Measurements from ENCODE around the gene DELE1.
A peak's percentile ranks its signal among the peaks of the same experiment; 100 is the strongest.

The DELE1 gene

DNA sequence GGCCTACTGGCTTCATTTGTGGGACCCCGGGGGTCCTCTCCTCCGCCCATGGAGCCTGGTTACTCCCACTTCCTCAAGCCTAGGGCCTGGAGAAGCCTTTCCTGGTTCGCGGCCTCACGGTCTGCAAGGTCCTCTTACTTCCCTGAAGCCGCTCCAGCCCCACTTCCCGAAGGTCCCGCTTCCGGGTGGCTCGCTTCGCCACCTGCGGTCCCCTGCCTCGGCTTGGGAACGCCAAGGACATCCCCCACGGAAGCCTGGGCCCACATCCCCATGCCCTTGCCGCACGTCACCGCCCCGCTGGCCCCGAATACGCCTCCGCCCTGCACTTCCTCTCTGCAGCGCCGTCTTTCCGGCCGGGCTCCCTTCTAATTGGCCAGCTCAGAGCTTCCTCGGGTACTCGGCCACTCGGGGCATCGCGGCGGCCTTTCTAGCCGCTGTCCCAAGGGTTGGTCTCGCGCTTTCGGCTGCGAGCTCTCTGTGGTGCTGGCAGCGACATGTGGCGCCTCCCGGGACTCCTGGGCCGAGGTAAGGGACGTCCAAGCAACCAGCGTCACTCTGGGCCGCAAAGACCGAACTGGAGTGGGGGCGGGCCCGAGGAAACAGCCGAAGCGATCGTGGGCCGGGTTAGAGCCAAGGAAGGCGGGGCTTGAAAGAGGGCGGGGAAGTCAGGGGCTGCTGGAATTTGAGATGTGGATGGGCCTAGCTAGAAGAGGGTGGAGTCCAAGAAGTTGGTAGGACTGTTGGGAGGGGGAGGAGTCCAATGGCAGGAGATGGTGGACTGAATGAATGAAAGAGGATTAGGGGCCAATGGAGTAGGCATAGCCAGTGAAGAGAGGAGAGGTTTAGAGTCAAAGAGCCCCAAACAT is at the start of gene DELE1:
DELE1 (plus strand) TSS at position 424 of the 866 bp plus-strand sequence; CDS start at position 495, 71 bp downstream.
- peak; percentile 91 for DNase-seq (ENCODE audit: low read depth)

GRCh38 chr5:141873933-141874261 is 49.8 kb upstream of the DELE1 start:
- DNase-seq (ENCODE audit: low read depth): no peak

- no peak for DNase-seq (ENCODE audit: low read depth)
These were observed 49.3 kb upstream of the DELE1 start for GRCh38 chr5:141874262-141874964.

GRCh38 chr5:141875022-141875740 is 48.5 kb upstream of the DELE1 start:
- DNase-seq (ENCODE audit: low read depth): no peak

DNA sequence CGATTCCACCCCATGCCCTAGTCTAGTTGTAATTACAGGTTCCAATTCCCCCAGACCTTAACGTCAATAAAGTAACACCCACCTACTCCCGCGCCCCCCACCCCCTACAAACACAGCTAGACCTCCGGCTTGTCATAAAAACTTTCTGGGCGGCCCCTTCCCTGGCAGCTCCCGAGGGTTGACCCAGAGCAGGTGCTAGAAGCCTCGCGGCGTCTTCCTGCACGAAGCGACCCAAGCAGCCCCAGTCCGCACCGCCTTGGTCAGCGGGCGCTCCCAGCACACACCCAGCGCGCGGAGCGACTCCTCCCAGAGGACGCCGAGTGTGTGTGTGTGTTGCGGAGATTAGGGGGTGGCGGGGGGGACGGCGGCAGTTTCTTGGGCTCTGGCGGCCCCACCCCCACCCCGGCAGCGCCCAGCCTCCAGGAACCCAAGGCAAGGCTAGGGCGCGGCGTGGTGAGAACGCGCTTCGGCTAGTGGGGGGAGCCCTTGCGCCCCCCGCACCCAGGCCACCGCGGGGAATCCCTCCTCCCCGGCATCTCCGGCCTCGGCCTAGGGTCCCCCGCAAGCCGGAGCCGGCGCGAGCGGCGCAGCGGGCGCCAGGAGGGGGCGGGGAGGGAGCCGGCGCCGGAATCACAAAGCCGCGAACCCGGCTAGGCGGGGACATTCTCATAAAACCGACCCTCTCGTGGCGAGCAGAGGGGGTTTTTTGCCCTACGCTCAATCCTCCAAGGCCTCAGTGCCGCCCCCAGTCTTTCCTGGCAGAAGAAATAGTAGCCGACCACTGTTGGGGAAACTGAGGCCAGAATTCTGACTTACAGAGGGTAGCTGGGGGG is 47.7 kb upstream of the DELE1 start:
- no peak for DNase-seq (ENCODE audit: low read depth)

DNA sequence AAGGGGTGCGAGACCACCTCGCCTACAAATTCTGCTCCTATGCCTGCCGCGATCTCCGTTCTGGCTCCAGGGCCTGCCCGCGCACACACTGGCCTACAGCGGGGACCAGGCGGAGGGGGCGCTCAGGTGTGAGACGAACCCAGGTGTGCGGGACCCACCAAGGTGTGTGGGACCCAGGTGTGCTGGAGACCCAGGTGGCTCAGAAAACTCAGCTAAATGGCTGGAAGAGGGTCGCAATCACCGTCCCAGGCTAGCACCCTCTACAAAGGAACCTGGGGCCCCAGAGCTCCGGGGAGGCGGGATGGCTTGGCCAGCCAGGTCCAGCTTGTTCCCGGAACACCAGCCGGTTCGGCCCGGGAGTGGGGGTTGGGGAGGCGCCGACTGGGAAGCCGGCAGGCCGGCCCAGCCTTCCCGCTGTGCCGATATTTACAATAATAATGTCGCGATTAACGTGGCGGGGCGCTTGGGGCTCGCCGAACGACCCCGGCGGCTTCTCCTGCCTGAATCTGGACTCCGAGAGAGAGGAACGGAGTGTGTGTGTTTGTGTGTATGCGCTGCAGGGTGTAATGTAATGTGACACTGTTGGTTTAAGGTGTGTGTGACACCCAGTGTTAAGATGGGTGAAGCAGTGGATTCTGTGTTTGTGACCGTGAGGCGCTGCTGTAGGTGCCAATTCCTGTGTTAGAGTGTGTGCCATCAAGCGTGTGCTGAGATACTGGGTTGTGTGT is 46.9 kb upstream of the DELE1 start:
- no peak for DNase-seq (ENCODE audit: low read depth)

DNA sequence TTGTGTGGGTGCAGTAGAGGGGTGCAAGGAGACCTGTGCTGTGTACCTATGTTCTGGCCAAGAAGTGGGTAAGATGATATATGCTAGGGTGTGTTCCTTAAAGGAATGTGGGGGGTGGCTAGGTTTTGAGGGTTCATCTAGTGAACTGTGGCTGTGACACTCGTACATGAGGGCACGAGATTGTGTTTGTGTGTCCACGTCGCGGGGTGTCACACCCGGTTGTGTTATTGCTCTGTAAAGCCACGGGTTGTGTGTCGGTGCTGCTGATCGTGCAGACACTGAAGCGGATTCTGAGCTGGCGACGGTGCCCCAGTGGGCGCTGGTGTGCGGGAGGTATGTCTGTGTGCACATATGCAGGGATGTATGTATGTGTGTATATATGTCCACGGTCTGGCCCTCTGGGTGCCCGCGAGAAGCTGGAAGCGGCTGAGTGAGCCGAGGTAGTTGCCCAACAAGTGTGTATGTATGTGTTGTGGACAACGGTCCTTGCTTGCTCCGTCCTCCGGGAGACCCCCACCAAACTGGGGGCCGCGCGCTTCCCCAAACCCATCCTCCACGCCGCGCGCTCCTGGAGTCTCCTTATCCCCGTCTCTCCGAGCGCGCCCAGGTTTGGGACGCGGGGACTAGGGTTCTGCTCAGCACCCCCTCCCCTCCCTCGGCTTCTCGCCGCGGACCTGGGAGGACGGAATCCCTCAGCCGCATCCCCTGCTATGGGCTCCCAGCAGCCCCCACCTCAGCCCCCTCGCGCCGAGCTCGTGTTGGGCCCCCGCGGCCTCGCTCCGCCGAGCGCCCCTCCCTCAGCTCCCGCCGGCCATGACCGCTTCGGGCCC is 46.1 kb upstream of the DELE1 start:
- DNase-seq (ENCODE audit: low read depth): no peak

GRCh38 chr5:141878186-141878710 is 45.4 kb upstream of the DELE1 start, which contains the start of gene PCDH1:
TSS of gene PCDH1 (minus strand) at chr5:141878410. CDS start at chr5:141878262, 148 bp downstream.
- DNase-seq (ENCODE audit: low read depth): no peak

GRCh38 chr5:141878711-141879425 is 44.8 kb upstream of the DELE1 start:
- DNase-seq (ENCODE audit: low read depth): peak; percentile 85

GRCh38 chr5:141879426-141879759 is 44.3 kb upstream of the DELE1 start:
- no peak for DNase-seq (ENCODE audit: low read depth)

DNA sequence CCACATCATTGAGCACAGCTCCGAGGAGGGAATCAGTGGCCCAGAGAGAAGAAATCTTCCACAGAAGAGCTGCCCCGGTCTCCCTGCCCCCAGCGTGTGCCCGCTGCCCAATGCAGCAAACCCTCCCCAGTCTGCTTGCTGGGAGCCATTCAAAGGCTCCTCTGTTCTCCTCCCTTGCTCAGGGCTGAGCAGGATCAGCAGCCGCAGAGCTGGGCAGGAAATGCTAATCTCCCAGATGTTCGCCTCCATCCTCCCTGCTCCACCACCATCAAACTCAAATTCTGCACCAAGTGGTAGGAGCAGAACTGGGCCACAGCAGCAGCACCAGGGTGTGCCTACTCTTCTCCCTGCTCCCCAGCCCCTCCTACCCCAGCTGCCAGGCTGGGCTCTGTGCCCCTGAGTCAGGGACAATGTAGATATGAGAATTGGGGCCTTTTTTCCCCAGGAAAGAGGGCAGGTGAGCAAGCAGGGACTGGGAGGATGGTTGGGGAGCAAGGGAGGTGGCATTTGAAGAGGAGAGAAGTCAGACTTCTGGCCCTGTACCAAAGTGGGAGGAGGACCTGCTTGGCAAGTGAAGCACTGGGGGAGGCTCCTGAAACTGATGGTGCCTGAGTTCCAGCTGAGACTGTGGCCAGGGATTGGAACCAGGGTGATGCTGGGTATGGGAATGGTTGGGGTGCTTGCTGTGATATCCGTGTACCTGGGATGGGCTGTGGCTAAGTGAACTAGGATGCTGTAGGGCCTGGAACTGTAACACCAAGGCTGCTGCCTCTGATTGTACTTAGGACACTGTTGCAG is 43.5 kb upstream of the DELE1 start:
- no peak for DNase-seq (ENCODE audit: low read depth)

DNA sequence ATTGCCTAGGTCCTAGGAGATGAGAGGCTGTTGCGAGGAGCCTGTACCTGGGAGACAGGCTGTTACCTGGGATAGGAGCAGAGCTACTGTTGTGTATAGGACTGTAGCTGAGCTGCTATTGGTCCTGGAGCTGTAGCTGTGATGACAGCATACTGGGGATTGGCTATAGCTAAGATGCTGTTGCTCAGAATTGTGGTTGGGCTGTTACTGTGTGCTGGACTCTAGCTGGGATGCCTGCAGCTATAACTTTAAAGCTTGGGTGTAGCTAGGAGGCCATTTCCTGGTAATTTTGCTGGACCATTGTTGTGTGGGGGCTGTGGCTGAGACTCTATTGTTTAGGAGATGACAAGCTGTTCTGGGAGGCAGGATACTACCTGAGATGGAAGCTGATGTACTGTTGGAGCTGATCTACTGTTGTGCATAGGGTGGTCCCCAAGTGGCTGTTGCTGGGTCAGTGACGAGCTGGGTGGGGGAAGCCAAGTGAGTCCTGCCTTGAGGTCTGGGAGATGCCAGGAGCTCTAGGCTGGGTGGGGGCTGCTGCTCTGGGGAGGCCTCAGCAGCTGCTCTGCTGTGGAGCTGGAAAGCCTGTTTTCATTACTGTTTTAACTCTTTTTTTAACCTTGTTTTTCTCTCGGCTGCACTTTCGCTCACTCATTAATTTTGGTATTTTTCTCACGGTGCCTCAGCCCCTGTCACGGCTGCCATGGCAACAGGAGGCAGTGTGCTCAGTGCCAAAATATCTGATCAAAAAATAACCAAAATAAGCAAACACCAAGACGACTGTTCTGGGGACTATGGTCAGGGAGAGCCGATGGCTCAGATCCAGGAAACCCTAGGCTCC is 42.5 kb upstream of the DELE1 start:
- no peak for DNase-seq (ENCODE audit: low read depth)

- no peak for DNase-seq (ENCODE audit: low read depth)
These were observed 41.8 kb upstream of the DELE1 start for GRCh38 chr5:141881886-141882285.

DNA sequence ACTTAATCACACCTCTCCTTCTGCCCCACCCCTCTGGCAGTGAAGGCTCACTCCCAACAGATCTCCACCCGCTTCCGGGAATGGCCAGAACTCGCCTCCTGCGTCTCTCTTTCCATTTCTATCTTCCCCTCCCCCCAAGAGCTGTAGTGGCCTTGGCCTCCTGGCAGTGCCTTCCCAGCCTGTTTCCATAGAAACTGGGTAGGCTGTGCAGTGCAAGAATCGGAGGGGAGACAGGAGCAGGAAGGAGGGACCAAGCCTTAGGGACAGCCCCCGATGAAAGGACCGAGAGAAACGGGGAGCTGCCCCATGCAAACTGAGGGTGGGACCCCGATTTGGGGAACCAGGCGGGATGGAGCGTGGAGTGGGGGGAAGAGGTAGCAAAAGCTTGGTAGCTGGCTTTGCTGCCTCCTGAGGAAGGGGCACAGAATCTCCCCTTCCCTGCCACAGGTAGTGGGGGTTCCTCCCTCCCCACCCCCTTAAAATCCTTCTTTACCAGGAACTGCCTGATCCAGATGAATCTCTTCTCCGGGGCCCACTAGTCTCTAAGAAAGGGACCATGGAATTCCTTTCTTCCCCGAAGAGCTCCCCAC is 41.0 kb upstream of the DELE1 start:
- DNase-seq (ENCODE audit: low read depth): no peak

- no peak for DNase-seq (ENCODE audit: low read depth)
These were observed 40.3 kb upstream of the DELE1 start for GRCh38 chr5:141883184-141883891.

GRCh38 chr5:141883892-141884318 is 39.8 kb upstream of the DELE1 start:
- DNase-seq (ENCODE audit: low read depth): no peak
